ENCODE data around the gene EXOC6. TPM values are rescaled to one million over a fixed set of nuclear protein-coding genes. Genes with fewer than 3 reads are reported as not detected.
A peak's percentile ranks its signal among the peaks of the same experiment; 100 is the strongest.

EXOC6 gene
- total and polyA plus RNA-seq, 2 of the 13 experiments (the other 11 are each of a cell fraction or from before 2014, with no cell fraction given), result 22.2 to 29.2 TPM

DNA sequence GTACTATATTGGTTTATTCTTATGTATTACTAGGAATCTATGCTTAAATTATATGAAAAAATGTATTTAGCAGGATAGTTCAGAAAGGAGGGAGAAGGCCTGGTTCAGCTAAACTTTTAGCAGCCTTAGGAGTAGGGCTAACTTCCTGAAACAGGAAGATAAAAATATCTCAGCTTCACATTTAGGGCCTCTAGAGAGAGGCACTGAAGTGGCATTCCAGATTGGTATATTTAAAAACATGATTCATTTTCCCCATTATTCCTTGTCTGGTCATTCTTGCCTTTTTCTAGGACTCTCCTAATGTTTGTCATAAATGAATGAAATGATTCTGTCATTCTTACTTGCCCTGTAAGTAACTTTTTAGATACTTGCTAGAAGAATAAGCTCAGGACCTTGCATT, 149.3 kb downstream of the EXOC6 start:
- Histone ChIP-seq H3K4me1 (ENCODE audit: insufficient read depth, low read length) (no peaks in the 10 kb centered on the region), H4K20me1 (ENCODE audit: insufficient read depth, low read length) (no peaks in the 10 kb centered on the region), H3K27ac (ENCODE audit: extremely low read length, insufficient read depth, low read length) (no peak overlapping the region), H3K4me2 (ENCODE audit: low read depth, low read length) (no peak overlapping the region), H3K4me3 (replicated peaks in 1 of 3; ENCODE audit: insufficient read depth in 1 of 3, low read depth in 2 of 3, low read length in 3 of 3) (no peak overlapping the region), H3K79me2 (ENCODE audit: insufficient read depth, low read length) (no peaks in the 10 kb centered on the region), H3K27me3 (ENCODE audit: control insufficient read depth in 1 of 2, insufficient read depth in 2 of 2, low read length in 2 of 2) (no peaks in the 10 kb centered on the region), H3K36me3 (replicated peaks in 1 of 2; ENCODE audit: control insufficient read depth in 1 of 2, insufficient read depth in 2 of 2, low read length in 2 of 2) (peaks cover 0 to 1% of the 10 kb centered on the region in 2 experiments; a peak in 1 of 5 replicates), H2AFZ (ENCODE audit: low read length) (no peak overlapping the region), H3K9ac (ENCODE audit: insufficient read depth, low read depth, low read length) (no peak overlapping the region), H3K9me3 (ENCODE audit: low read length) (no peaks in the 10 kb centered on the region)
- ChIA-PET CTCF (ENCODE audit: low intra/inter-chr PET ratio, low total read pairs) (no interaction called here), POLR2A (no interaction called here)
- BruUV-seq (replicated peaks), result no TSS peak
- in situ Hi-C loops (cut with HindIII; ENCODE audit: extremely low pct_ligation_motif_present, low pct_unique_long_range_greater_than_20kb), result no loop called here
- DNase-seq (ENCODE audit: low spot score) (no peak), FAIRE-seq (peak; percentile 8), ATAC-seq (no peak)
- intact Hi-C loops (cut with micrococcal nuclease; ENCODE audit: unreplicated experiment), result no loop called here
- TF ChIP-seq MBD4 (IDR thresholded peaks at IDR 0.05; ENCODE audit: borderline replicate concordance, low read length), result no peak
- TF ChIP-seq DMAP1 (CRISPR knock-in tag; IDR thresholded peaks at IDR 0.05), result no peak
- TF ChIP-seq NR2F2 (IDR thresholded peaks at IDR 0.05; ENCODE audit: borderline replicate concordance, low read depth), result no peak
- TF ChIP-seq ZNF724P (CRISPR knock-in tag; IDR thresholded peaks at IDR 0.05; ENCODE audit: borderline replicate concordance), result no peak
- no peak for TF ChIP-seq ZNF850 (CRISPR knock-in tag; conservative IDR thresholded peaks at IDR 0.05)
- TF ChIP-seq ZNF720 (CRISPR knock-in tag; IDR thresholded peaks at IDR 0.05), result no peak
- no peak for TF ChIP-seq ZNF224 (CRISPR knock-in tag; IDR thresholded peaks at IDR 0.05)
- TF ChIP-seq, protein P1, sequence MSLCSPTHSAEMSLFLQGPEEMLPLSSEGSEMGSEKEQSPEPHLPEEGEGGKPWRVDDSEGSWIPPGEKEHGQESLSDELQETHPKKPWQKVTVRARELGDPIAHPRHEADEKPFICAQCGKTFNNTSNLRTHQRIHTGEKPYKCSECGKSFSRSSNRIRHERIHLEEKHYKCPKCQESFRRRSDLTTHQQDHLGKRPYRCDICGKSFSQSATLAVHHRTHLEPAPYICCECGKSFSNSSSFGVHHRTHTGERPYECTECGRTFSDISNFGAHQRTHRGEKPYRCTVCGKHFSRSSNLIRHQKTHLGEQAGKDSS (CRISPR knock-in tag; IDR thresholded peaks at IDR 0.05; ENCODE audit: borderline replicate concordance, low read depth), result no peak
- TF ChIP-seq, protein P2, sequence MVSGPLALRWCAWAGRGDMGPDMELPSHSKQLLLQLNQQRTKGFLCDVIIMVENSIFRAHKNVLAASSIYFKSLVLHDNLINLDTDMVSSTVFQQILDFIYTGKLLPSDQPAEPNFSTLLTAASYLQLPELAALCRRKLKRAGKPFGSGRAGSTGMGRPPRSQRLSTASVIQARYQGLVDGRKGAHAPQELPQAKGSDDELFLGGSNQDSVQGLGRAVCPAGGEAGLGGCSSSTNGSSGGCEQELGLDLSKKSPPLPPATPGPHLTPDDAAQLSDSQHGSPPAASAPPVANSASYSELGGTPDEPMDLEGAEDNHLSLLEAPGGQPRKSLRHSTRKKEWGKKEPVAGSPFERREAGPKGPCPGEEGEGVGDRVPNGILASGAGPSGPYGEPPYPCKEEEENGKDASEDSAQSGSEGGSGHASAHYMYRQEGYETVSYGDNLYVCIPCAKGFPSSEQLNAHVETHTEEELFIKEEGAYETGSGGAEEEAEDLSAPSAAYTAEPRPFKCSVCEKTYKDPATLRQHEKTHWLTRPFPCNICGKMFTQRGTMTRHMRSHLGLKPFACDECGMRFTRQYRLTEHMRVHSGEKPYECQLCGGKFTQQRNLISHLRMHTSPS (CRISPR knock-in tag; IDR thresholded peaks at IDR 0.05; ENCODE audit: low read depth), result no peak
- TF ChIP-seq PPARG (CRISPR knock-in tag; conservative IDR thresholded peaks at IDR 0.05), result no peak
- TF ChIP-seq, protein P3, sequence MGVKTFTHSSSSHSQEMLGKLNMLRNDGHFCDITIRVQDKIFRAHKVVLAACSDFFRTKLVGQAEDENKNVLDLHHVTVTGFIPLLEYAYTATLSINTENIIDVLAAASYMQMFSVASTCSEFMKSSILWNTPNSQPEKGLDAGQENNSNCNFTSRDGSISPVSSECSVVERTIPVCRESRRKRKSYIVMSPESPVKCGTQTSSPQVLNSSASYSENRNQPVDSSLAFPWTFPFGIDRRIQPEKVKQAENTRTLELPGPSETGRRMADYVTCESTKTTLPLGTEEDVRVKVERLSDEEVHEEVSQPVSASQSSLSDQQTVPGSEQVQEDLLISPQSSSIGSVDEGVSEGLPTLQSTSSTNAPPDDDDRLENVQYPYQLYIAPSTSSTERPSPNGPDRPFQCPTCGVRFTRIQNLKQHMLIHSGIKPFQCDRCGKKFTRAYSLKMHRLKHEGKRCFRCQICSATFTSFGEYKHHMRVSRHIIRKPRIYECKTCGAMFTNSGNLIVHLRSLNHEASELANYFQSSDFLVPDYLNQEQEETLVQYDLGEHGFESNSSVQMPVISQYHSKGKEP (CRISPR knock-in tag; IDR thresholded peaks at IDR 0.05), result no peak
- TF ChIP-seq SALL2 (CRISPR knock-in tag; IDR thresholded peaks at IDR 0.05), result no peak
- TF ChIP-seq ZIK1 (CRISPR knock-in tag; IDR thresholded peaks at IDR 0.05; ENCODE audit: borderline replicate concordance, low read depth), result no peak
- TF ChIP-seq, protein P4, sequence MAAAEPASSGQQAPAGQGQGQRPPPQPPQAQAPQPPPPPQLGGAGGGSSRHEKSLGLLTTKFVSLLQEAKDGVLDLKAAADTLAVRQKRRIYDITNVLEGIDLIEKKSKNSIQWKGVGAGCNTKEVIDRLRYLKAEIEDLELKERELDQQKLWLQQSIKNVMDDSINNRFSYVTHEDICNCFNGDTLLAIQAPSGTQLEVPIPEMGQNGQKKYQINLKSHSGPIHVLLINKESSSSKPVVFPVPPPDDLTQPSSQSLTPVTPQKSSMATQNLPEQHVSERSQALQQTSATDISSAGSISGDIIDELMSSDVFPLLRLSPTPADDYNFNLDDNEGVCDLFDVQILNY (CRISPR knock-in tag; conservative IDR thresholded peaks at IDR 0.05), result no peak
- no peak for TF ChIP-seq NFE2 (CRISPR knock-in tag; IDR thresholded peaks at IDR 0.05)
- no peak for TF ChIP-seq NFKB2 (CRISPR knock-in tag; IDR thresholded peaks at IDR 0.05; ENCODE audit: borderline replicate concordance)
- TF ChIP-seq AKNA (CRISPR knock-in tag; IDR thresholded peaks at IDR 0.05; ENCODE audit: borderline replicate concordance), result no peak
